HG02571 (cell line): ENCODE measurements around the gene GPR32.
"Not testable (repeated sequence)": the region's sequence is repeated elsewhere in the genome, so short reads cannot be mapped to it uniquely, and the experiment has no call there.

Experiments
- ATAC-seq: cut with Tn5 transposase; IDR thresholded peaks from one replicate; pipeline ENCODE4 v1.9.1; 2021; ENCODE audit warnings: mild to moderate bottlenecking, moderate library complexity; ENCODE audit not compliant: unreplicated experiment

GPR32 gene

GRCh38 chr19:50797781-50798658 is 27.8 kb downstream of the GPR32 start:
- ATAC-seq = no peak

- no peak for ATAC-seq
Observed at GRCh38 chr19:50798659-50799546, 28.6 kb downstream of the GPR32 start.

GRCh38 chr19:50799547-50799851 is 29.2 kb downstream of the GPR32 start:
- ATAC-seq = no peak

- no peak for ATAC-seq
Observed at GRCh38 chr19:50801107-50801506, 30.8 kb downstream of the GPR32 start.

- ATAC-seq = peak; percentile 10
Observed at GRCh38 chr19:50803633-50804419, 33.6 kb downstream of the GPR32 start.

GRCh38 chr19:50804420-50805272 is 34.4 kb downstream of the GPR32 start:
- ATAC-seq = peak; percentile 92

- no peak for ATAC-seq
Observed at GRCh38 chr19:50808856-50809255, 38.6 kb downstream of the GPR32 start.

- not testable (repeated sequence) for ATAC-seq
Observed at GRCh38 chr19:50811622-50812238, 41.5 kb downstream of the GPR32 start.

- ATAC-seq = no peak
Observed at GRCh38 chr19:50812474-50812873, 42.2 kb downstream of the GPR32 start.

- no peak for ATAC-seq
Observed at GRCh38 chr19:50814883-50815282, 44.6 kb downstream of the GPR32 start.

- ATAC-seq = no peak
Observed at GRCh38 chr19:50815439-50815838, 45.2 kb downstream of the GPR32 start.

- peak; percentile 54 for ATAC-seq
Observed at GRCh38 chr19:50817941-50818858, 47.9 kb downstream of the GPR32 start.

GRCh38 chr19:50818859-50819472 is 48.7 kb downstream of the GPR32 start:
- ATAC-seq = no peak

GRCh38 chr19:50819636-50820035 is 49.4 kb downstream of the GPR32 start:
- no peak for ATAC-seq

GRCh38 chr19:50820086-50820485 is 49.8 kb downstream of the GPR32 start:
- ATAC-seq = no peak

- ATAC-seq = no peak
Observed at GRCh38 chr19:50820549-50821247, 50.4 kb downstream of the GPR32 start.

- ATAC-seq = no peak
Observed at GRCh38 chr19:50821248-50821612, 51.0 kb downstream of the GPR32 start.
